SIG-M5 treated with dmso at 0.1 percent for 504 hours (cell line): Measurements from ENCODE around the gene C21orf91.
A peak's percentile ranks its signal among the peaks of the same experiment; 100 is the strongest.

Experiments
- DNase-seq: peaks from one replicate; lab custom pipeline; 2025; ENCODE audit not compliant: unreplicated experiment; lab: John Stamatoyannopoulos, UW

The C21orf91 gene

DNA sequence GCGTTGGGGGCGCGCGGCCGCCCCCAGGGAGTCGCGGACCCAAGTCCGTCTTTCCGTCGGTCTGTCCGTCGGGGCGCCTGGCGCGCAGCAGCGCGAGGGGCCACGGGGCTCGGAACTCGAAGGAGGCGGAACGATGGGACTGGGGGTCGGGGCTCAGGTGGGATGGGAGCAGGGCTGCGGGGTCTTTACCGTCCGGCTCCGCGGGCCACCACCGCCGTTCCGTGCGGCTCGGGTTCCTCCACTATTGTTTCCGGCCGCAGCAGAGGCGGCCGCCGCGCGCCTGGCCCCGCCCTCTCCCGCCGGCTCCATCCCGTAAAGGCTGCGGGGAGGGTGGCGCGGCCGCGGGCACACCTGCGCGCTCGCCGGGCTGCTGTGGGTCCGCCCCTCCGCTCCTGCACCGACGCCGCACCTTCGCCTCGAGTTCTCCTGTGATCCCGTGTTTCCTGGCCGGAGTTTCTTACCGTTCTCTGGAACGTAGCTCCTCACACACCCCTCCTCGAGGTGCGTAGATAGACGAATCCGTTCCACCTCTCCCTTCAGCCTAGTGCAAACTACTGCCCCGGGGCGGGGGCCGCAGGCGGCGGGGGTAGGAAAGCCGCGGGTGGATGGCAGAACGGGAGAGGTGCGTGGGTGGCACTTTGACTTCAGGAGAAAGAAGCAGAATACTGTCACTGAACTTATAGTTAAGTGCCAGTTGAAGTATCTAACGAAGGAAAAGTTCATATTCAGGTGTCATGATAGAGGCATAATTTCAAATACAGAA is at the start of gene C21orf91:
Gene C21orf91, minus strand, starts transcription at position 243 of the 763 bp plus-strand sequence. CDS start 1,038 bp downstream, outside the sequence.
- DNase-seq: peak; percentile 89

DNA sequence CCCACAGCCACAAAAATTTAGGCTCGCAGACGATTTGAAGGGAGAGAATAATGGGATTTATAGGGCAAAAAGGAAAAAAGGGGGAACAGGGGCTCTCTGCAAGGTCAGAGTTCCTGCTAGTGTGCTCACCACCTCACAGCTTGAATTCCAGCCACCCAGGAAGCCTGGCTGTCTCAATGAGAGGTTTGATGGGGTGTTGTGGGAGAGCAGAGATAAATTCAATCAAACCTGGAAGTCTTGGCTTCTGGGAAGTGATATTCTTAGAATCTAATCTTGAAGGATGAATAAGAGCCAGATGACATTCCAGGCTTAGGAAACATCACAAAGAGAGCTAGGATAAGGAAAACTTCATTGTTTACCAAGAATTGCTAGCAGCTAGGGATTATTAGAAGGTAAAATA is 47.4 kb upstream of the C21orf91 start:
- DNase-seq: no peak

DNA sequence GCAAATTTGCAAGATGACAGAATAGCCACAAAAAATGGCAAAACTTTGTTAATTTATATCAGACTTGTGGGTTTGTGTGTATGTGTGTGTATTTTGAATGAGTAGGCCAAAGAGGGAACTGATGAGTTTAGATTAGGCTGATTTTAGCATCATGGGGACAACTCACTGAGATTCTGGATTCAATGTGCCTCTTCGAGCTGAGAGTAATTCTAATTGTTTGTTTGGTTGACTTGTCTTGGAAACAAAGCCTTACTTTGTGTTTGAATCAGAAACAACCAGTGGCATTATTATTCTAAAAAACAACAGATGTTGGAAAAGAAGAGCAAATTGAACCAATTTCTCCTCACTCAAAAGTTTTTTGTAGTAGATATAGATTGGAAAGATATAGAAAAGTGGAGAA is 40.5 kb upstream of the C21orf91 start:
- no peak for DNase-seq

DNA sequence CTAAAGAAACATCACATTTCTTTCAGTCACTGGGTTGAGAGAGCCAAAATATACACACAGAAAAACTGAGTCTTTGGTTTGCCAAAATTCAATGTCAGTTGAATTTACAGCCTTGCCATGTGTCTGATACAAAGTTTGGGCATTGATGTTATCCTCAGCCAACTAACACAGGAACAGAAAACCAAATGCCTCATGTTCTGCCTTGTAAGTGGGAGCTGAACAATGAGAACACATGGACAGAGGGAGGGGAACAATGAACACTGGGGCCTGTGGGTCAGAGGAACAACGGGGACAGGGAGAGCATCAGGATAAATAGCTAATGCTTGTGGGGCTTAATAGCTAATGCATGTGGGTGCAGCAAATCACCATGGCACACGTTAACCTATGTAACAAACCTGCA is 39.6 kb upstream of the C21orf91 start:
- DNase-seq: no peak

DNA sequence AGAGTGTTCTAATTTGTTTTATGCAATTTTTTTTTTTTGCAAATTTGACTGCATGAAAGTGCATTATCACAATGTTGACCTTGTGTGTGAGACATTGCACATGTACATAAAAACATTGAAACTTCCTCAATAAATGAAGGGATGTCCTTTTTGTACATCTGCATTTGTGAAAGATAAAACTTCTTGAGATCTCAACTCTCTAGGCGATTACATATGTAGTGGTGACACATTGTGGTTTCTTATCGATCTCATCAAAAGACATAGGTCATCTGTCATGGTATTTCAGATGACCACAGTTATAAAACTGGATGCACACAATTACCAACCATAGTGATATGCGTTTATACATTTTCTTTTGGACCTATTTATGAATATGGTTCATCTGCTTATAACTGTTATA is 35.6 kb upstream of the C21orf91 start:
- DNase-seq: no peak

DNA sequence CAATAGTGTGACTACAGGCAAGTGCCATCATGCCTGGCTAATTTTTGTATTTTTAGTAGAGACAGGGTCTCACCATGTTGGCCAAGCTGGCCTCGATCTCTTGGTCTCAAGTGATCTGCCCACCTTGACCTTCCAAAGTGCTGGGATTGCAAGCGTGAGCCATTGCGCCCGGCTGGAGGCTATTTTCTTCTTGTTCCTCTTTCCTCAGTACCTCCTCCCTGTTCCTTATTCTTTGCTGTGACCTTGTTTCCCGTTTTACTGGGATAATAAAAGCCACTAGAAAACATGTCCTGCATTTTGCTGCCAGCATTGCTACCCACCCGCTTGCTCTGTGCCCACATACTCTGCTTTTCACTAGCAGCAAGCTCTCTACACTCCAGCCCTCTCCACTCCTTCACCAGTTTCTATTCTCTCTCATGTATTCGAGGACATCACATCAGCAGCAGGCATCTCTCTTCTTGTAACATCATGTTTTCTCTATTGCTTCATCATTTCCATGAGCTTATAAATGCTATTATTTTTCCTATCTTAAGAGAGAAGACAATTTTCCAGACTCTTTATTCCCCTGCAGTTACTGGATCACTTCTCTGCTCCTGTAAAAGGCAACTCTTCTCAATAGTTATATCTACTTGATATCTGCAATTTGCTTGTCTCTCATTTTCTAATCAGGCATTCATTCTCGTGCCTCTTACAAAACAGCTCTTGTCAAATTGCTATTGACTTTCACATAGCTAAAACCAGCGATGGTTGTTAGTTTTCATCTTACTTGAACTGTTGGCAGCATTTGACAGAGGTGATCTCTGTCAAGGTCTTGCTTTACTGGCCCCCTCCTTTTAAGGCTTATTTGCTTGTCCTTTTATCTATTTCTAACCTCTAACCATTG is 34.5 kb upstream of the C21orf91 start:
- peak; percentile 8 for DNase-seq

DNA sequence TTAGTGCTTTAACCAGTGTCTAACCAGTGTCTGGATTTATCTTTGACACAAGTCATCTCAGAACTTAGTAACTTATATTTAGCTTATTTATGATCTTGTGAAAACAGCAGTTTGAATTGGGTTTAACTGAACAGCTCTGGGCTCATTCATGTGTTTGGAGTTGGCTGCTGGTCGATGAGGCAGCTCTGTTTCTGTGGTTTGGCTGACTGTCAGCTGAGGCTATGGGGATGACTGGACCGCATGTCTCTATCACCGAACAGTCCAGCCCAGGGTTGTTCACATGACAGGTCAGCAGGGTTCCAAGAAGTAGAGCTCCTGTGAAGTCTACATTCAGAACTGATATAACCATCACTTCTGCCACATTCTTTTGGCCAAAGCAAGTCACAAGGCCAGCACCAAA is 29.1 kb upstream of the C21orf91 start:
- no peak for DNase-seq

DNA sequence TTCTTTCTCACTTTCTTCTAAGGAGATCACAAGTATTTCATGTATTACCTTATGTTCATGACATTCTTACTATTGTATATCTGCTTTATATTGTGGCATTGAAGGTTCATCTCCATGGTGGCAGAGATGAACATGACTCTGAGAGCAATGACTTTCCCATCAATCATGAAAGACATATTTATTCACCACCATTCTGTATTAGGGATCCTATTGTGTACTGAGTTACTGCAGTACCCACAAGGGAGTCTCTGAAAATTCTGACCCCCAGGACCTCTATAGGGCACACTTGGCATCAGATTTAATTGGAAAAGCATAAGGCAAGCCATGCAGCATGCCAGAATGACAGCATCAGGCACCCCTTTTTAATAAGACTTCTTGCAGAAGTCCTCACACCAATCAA is 21.9 kb upstream of the C21orf91 start:
- DNase-seq: no peak

DNA sequence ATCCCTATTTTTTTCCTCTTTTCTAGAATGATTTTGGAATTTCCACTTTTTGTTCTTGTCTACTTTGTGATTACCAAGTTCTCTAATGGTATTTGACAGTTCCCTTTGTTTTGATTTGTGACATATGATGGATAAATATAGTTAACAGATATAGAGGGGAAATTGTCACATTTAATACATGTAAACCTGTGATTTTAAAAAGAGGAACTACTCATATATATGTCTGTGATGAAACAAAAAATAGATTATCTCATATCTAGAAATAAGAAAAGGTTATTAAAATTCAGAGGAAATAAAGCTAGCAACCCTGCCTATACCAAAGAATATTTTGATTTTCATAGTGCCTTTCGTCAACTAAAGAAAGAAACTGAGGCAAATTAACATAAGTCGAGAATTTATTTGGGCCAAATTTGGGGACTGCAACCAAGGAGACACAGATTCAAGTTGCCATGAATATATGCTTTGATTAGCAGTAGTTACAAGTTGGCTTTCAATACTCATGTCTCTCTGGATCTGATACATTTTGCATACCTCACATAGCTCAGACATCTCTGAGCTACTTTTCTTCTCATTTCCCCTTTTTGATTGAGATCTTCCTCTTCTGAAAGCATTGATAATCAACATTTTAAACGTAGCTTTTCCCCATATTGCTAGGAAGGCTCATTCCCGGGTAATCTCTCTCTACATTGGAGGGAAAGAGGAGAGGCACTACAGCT is 15.6 kb upstream of the C21orf91 start:
- DNase-seq: peak; percentile 12

DNA sequence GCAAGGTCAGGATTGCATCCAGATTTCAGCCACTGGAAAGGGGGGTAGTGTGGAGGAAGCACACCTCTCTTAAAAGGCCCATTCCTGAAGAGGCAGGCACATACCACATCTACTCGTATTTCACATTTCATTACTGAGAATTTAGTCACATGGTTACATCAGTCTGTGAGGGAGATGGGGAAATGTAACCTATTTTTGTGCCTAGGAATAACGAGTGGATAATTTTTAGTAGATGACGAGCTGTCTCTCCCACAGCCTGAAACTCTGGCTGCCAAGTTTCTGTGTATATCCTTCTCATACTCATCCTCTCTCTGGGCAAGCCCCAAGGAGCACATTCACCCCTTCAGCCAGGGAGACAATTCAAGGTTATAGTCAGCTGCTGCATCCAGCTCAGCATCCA is 10.3 kb upstream of the C21orf91 start:
- no peak for DNase-seq

DNA sequence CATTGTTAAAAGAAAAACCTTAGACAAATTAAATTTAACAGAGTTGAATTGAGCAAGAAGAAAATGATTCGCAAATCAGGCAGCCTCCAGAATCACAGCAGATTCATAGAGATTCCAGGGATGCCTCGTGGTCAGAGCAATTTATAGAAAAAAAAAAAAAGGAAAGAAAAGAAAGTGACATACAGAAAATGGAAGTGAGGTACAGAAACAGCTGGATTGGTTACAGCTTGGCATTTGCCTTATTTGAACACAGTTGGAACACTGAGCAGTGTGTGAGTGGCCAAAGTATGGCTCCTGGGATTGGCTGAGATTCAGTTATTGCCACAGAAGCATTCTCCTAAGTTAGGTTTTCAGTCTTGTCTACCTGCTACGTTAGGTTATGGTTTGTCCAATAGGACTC is 9.1 kb upstream of the C21orf91 start:
- no peak for DNase-seq

DNA sequence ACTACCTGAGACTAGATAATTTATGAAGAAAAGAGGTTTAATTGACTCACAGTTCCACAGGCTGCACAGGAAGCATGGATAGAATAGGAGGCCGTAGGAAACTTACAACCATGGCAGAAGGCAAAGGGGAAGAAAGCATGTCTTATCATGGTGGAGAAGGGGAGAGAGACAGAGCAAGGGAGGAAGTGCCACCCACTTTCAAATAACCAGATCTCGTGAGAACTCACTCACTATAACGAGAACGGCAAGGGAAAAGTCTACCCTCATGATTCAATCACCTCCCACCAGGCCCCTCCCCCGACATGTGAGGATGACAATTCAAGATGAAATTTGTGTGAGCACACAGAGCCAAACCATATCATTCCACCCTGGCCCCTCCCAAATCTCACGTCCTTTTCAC is 4.7 kb upstream of the C21orf91 start:
- DNase-seq: no peak

DNA sequence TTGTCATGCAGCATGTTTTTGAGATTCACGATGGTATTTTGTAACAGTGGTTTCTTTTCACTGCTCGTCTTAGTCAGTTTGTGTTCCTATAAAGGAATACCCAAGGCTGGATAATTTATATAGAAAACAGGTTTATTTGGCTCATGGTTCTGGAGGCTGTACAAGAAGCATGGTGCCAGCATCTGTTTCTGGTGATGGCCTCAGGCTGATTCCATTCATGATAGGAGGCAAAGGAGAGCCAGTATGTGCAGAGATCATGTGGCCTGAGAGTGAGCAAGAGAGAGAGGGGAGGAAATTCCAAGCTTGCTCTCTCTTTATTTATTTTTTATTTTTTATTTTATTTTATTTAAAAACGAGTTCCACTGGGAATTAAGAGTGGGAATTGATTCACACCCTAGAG is 2.0 kb upstream of the C21orf91 start:
- no peak for DNase-seq

DNA sequence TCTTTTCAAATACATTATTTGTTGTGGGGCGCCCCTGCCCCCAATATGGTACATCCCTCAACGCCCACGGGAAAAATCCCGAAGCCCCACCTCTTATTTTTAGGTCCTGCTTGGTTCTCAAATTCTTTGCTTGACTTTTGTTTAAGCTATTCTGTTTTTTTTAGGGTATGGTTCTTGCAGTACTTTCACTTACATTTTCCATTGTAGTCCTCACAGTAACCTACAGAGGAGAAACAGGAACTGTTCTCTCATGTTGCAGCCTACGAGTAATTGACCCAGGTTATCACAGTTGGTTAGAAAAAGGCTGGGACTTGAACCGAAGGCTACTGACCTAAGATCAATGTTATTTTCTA is 697 bp upstream of the C21orf91 start:
- peak; percentile 82 for DNase-seq

DNA sequence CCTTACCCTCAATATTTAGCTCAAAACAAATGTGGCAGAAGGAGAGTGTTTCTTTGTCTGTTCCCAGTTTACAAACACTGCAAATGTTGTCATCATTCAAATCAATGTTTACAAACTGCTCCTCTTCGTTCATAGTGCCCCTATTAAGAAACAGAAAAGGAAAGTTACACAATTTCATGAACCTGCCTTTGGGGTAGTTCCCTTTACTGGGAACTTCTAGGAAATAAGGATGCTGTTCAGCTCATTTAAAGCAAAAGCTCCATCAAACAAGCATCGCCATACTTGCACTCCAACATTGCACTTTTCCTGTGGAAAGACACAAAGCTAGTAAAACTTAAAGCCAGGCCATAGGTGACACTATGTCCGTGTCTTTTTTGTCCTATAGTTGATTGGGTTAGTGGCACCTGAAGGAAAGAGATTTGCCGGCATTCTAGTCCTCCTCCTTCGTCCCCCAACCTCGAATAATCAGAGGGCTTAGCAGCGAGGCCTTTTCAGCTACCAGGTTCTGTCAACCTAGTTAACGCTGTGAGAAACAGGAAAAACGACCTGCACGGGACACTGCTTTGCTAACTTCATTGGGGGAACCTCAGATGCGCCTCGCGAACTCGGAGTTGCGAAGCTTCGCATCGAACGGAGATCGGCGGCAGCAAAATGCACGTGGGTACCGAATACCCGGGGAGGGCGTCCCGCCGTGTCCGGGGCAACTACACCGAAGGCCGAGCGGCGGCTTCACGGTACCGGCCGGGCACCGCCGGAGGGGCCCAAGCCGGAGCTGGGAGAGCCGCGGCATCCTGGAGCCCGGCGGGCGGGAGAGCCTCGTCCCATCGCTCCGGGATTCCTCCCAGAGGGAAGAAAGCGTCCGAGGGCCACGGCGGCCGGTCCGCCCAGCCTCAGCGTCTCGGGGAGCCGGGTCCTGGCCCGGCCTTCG is 706 bp downstream of the C21orf91 start:
- DNase-seq: peak; percentile 45

DNA sequence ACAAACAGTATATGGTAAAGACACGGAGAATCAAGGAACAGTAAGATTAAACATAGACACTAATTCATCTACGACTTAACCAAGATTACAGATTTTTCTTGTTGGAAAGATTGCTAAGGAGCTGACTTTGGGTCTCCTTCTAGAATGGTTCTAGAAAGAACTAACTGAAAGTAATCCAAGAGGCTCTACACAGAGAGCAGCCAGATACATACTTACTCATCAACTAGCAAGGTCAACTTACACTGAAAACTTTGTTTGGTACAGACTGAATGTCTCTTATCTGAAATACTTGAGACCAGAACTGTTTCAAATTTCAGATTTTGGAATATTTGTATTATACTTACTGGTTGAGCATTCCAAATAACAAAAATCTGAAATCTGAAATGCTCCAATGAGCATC is 5.8 kb downstream of the C21orf91 start:
- no peak for DNase-seq

DNA sequence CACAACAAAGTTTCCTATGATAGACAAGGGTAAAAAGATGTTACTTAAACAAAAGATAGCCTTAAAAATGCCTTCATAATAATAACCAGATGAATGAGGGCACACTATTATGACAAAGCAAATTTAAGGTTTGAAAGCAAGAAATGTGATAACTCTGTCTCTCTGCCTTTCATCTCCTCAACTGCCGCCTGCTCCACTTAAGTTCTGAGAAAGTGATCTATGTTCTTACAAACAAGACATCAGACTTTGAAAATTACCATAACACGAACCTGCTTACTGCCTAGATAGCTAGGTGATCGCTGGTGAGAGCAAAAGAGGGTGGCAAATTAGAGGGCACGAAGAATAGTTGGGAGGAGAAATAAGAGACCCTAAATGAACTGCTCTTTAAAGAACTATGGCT is 13.2 kb downstream of the C21orf91 start:
- no peak for DNase-seq

DNA sequence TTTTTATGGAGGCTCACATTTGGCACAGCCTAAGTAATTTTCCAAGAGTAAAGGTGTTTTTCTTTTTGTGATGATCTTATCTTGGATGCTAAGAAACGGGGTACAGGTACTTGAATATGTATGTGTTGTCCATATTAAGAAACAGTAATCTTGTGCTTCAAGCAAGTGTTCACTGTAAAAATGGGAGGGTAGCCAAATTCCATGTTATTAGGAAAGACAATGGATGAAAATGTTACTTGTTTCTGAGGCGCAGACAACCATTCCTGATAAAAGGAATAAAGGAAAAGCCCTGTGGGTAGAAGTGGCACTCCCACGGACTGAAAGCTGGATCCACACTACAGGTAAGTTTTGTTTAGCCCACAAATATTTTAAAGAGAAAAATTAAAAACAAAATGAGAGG is 15.6 kb downstream of the C21orf91 start:
- no peak for DNase-seq

DNA sequence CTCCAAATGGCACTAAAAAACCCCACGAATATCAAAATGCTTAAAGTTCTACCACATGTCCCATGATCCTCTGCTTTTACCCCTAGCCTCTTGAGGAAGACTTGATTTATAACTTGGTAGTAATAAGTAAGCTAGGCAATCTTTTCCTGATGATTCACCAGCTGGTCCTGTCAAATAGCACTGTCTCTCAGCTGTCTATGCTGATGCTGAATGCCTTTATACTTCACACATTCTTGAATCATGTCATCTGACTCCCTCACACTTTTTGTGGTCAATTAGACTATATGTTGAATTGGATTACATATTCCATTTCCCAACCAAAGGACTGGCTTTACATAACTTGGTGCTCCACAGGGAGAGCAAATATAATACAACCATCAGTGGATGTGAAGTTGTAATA is 16.6 kb downstream of the C21orf91 start:
- DNase-seq: no peak

DNA sequence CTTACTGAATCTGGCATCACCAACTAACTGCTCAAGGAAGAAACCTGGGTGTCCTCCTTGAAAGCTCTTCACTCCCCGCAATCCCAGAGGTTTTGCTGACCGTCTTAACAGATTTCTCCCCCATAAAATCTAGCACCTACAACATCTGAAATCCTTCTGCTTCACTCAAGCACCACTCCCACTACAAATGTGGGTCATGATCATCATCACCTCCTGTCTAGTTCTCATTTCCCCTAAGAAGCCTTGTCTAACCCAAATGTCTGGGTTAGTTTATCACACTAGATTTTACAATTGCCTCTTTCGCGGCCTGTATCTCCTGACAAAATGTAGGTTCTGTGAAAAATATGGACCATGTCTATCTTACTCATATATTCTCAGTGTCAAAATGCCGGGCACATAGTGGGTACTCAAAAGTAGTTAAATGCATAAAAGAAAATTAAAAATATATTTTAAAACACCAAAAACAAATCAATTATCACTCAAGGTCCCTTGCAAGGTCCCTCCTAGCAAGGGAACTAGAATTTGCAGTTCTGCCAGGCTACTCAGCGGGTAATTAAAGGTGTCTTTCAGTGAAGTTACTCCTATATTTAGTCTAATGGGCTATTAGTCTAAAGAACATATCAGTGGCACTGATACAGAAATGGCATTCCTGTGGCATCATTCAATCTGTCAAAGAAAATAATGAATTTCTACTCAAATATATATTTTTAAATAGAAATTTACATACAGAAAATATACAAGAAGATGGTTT is 19.6 kb downstream of the C21orf91 start:
- DNase-seq: no peak
